HG02970 (cell line): ENCODE results near the gene BPIFB2.
A peak's percentile ranks its signal among the peaks of the same experiment; 100 is the strongest.
"Not testable (repeated sequence)": the region's sequence is repeated elsewhere in the genome, so short reads cannot be mapped to it uniquely, and the experiment has no call there.

ENCODE experiments used
- ATAC-seq: cut with Tn5 transposase; IDR thresholded peaks from one replicate; pipeline ENCODE4 v1.9.1; 2021; ENCODE audit warnings: mild to moderate bottlenecking, moderate library complexity, moderate number of reproducible peaks; ENCODE audit not compliant: unreplicated experiment, low FRiP score

BPIFB2 gene

GRCh38 chr20:32970115-32970972, 37.2 kb upstream of the BPIFB2 start:
- ATAC-seq: no peak

- no peak for ATAC-seq
Observed at GRCh38 chr20:32970973-32971300, 36.6 kb upstream of the BPIFB2 start.

GRCh38 chr20:32971703-32972161, 35.8 kb upstream of the BPIFB2 start:
- peak; percentile 11 for ATAC-seq

GRCh38 chr20:32972181-32973076, 35.1 kb upstream of the BPIFB2 start:
- ATAC-seq: peak; percentile 56

GRCh38 chr20:32973077-32973717, 34.3 kb upstream of the BPIFB2 start:
- no peak for ATAC-seq

GRCh38 chr20:32974204-32975064, 33.1 kb upstream of the BPIFB2 start:
- not testable (repeated sequence) for ATAC-seq

- not testable (repeated sequence) for ATAC-seq
Observed at GRCh38 chr20:32975121-32975520, 32.4 kb upstream of the BPIFB2 start.

DNA sequence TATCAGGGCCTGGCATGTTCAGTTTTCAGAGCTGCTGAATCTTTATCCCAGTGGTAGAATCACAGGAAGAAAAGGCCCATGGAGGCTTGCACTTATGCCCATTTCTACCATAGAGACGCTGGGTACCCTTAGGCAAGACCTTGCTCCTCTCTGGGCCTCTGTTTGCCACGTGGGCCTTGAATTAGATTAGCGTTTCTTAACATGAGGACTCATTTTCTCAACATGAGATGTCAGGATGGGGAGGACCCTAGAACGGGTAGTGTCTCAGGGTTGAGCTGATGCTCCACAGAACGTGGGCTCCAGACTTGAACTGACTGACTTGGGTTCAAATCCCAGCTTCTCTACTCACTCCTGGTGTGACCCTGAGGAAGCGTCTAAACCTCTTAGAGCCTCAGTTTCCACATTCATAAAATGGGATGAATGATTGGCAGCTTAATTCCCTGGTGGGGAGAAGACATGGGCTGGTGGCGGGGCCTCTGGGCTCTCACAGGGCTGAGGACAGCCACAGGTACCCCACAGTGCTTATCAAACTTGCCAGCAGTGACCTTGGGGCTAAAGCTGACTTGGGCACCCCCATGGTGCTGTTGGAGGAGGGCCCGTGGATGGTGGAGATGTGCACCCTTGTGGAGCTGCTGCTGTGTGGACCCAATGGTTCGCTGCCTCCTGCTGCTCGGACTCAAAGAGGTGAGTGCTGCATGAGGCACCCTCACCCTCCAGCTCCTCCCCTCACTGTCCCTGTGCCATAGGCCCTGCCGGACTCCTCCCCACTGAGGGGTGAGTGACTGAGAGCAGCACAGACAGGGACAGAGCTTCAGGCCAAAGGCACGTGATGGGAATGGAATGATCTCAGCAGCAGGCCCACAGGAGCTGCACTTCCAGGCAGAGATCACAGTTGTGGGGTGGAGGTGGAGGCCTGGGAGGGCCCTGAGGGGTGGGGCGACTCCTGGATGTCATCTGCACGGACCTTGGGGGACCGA, 31.5 kb upstream of the BPIFB2 start:
- ATAC-seq: no peak

DNA sequence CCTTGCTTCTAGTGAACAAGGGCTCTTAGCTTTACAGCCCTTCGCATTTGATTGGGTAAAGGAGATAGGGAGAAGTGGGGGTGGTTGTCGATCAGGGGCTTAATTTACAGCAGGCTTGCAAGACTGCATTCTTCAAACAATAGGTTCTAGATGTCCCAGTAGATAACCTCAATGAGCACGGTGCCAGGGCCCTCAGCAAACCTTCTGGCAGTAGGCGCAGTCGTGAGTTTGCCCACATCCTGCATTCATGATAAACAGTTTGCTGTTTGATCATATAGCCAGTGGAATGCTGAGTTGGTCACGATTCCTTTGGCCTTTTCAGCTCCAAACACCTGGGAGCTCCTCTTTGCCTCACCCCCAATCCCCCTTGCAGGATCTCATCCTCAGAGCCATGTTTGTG, 30.8 kb upstream of the BPIFB2 start:
- ATAC-seq: no peak

DNA sequence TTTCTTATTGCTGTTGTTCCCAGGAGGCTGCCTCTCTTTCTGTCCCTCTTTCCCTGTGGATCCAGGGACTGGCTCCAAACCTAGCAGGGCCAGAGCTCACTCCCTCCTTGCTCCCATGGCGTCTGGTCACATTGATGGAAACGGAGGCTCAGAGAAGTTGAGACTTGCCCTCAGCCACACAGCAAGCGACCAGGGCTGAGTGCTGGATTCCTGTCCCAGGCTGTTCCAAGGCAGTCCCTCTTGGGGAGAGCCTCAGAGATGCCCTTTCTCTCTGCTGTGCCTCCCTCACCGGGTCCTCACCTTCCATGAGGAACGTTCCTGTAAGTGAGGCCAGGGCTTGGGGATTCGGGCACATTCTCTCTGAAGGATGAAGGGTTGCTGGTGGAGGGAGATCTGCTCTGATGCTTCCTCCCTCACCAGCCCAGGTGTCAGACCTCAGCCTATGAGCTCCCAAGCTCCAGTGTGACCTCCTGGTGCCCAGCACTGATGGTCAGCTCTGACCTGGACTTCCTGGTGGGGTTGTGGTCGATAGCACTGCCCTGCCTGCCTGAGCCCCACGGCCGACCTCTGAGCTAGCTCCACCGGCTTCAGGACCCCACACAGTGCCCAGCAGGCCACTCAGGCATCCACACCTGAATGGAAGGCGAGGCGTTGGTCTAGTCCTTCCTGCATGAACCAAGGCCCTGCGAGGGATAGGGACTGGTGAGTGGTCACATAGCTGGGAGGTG, 30.1 kb upstream of the BPIFB2 start:
- ATAC-seq: no peak

DNA sequence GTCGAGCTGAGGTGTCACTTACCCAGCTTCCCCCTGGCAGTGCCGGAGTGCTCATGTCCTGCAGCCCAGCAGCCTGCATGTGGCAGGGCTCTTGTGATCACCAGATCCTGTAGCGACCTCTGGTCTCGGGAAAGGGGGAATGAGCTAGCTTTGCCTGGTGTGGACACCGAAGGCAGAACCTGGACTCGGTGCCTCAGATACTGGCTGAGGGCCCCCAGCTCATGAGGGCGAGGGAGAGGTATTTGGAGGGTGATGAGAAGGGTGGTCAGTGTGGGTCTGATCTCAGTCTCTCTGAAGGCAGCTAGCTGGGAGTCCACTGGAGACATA, 29.5 kb upstream of the BPIFB2 start:
- no peak for ATAC-seq

- ATAC-seq: no peak
Observed at GRCh38 chr20:32979201-32979998, 28.1 kb upstream of the BPIFB2 start.

DNA sequence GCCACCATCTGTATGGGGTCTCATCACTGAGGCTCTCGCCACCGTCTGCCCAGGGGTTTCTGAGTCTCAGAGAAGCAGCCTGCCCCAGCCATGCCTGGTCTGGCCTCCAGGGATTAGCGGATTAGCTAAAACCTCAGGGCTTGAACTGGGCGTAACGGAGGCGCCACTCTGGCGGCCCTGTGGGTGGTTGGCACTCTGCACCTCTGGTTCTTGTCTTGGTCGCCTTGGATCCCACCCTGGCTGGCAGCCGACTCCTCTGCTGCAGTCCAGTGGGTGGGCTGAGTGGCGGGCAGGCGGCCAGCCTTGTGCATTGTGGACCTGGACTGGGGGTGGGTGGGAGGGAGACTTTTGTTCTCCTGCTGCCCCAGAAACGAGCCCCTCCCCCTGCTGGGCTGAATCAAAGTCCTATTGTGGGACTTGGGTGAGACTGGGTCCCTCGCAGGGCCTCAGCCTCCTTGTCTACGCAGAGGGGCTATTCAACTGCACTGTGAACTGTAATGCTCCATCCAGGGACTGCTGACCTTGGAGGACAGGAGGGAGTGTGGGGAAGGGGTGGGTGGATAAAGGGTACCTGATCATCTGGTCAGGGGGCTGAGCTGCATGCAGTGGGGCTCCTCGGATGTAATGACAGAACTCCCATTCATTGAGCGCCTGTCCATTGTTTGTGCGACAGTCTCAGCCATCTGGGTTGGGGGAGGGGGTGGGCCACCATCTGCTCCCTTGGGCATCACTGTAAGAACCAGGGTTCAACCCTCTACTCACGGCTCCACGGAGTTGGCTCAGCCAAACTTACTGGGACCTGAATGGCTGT, 27.2 kb upstream of the BPIFB2 start:
- no peak for ATAC-seq

DNA sequence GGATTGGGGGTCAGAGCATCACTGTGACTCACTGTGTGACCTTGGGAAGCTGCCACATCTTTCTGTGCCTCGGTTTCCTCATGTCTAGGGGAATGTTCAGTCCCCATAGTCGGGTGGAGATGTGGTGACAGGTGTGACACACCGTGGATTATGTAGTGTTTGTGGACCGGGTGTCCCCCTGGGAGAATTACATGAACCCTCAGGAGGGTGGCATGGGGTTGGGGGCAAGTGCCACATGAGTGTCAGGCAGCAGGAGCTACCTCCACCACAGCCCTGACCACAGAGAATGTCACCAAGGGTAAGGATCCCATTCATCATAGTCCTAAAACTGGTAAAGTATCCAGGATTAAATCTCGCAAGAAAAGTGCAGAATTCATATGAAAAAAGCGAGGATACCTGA, 26.5 kb upstream of the BPIFB2 start:
- no peak for ATAC-seq

GRCh38 chr20:32982617-32983458, 24.7 kb upstream of the BPIFB2 start:
- no peak for ATAC-seq
